HT1080 (cell line): Measurements from ENCODE around the gene CABLES1. TPM values are rescaled to one million over a fixed set of nuclear protein-coding genes. Genes with fewer than 3 reads are reported as not detected.
"Not testable (repeated sequence)": the region's sequence is repeated elsewhere in the genome, so short reads cannot be mapped to it uniquely, and the experiment has no call there.

Experiments
- DNase-seq: peaks from one replicate; pipeline ENCODE4 v3.0.0-alpha.2; 2015; ENCODE audit warnings: low read depth
- total RNA-seq: library from RNA; depleted of rRNA; stranded (reverse); fragments of >200 nt; shearing (Covaris generic); gene quantifications from 2 replicates; pipeline ENCODE4 v1.2.3, GENCODE V29; 2014

CABLES1 gene
- total RNA-seq, 1 experiment from 2014 or later: 5.3 TPM

GRCh38 chr18:23238651-23239349 is 103.5 kb downstream of the CABLES1 start:
- DNase-seq: no peak

GRCh38 chr18:23239350-23239692 is 104.0 kb downstream of the CABLES1 start:
- DNase-seq: no peak

- no peak for DNase-seq
These were observed 104.8 kb downstream of the CABLES1 start for GRCh38 chr18:23239885-23240608.

- no peak for DNase-seq
These were observed 105.3 kb downstream of the CABLES1 start for GRCh38 chr18:23240609-23240930.

- not testable (repeated sequence) for DNase-seq
These were observed 106.7 kb downstream of the CABLES1 start for GRCh38 chr18:23241833-23242496.

GRCh38 chr18:23243178-23243577 is 107.9 kb downstream of the CABLES1 start:
- no peak for DNase-seq

- no peak for DNase-seq
These were observed 108.5 kb downstream of the CABLES1 start for GRCh38 chr18:23243816-23244215.

- DNase-seq: no peak
These were observed 109.1 kb downstream of the CABLES1 start for GRCh38 chr18:23244401-23244800.

- no peak for DNase-seq
These were observed 110.2 kb downstream of the CABLES1 start for GRCh38 chr18:23245461-23245860.

GRCh38 chr18:23247331-23247730 is 112.0 kb downstream of the CABLES1 start:
- no peak for DNase-seq

- no peak for DNase-seq
These were observed 112.6 kb downstream of the CABLES1 start for GRCh38 chr18:23247896-23248295.

GRCh38 chr18:23248826-23249225 is 113.5 kb downstream of the CABLES1 start:
- no peak for DNase-seq

- no peak for DNase-seq
These were observed 114.1 kb downstream of the CABLES1 start for GRCh38 chr18:23249348-23249747.

GRCh38 chr18:23250893-23251656 is 115.8 kb downstream of the CABLES1 start:
- no peak for DNase-seq

- DNase-seq: no peak
These were observed 118.3 kb downstream of the CABLES1 start for GRCh38 chr18:23253630-23254029.

GRCh38 chr18:23257137-23257536 is 121.9 kb downstream of the CABLES1 start:
- DNase-seq: no peak

- peak; percentile 20 for DNase-seq
These were observed 122.6 kb downstream of the CABLES1 start for GRCh38 chr18:23257686-23258565.

- DNase-seq: no peak
These were observed 123.5 kb downstream of the CABLES1 start for GRCh38 chr18:23258566-23259469.
